NCI-H2196 (cell line): Measurements from ENCODE around the gene REPIN1.

Experiments used
- DNase-seq: peaks from one replicate; lab custom pipeline; 2025; ENCODE audit not compliant: unreplicated experiment; lab: John Stamatoyannopoulos, UW

The REPIN1 gene

GRCh38 chr7:150336746-150337145, 31.9 kb upstream of the REPIN1 start:
- no peak for DNase-seq

GRCh38 chr7:150337179-150337578, 31.4 kb upstream of the REPIN1 start:
- no peak for DNase-seq

- DNase-seq: no peak
Observed at GRCh38 chr7:150337659-150338081, 31.0 kb upstream of the REPIN1 start.

GRCh38 chr7:150338166-150338829, 30.3 kb upstream of the REPIN1 start:
- DNase-seq: no peak

- no peak for DNase-seq
Observed at GRCh38 chr7:150339409-150339809, 29.2 kb upstream of the REPIN1 start.

- no peak for DNase-seq
Observed at GRCh38 chr7:150340024-150340749, 28.4 kb upstream of the REPIN1 start.

GRCh38 chr7:150340875-150341262, 27.8 kb upstream of the REPIN1 start:
- no peak for DNase-seq

- DNase-seq: no peak
Observed at GRCh38 chr7:150341263-150342120, 27.1 kb upstream of the REPIN1 start, which contains the start of gene RARRES2. Gene RARRES2, minus strand, starts transcription at chr7:150341629. Its CDS starts 1,020 bp downstream, at chr7:150340609.

- DNase-seq: no peak
Observed at GRCh38 chr7:150342121-150342408, 26.6 kb upstream of the REPIN1 start.

GRCh38 chr7:150343225-150343624, 25.4 kb upstream of the REPIN1 start:
- no peak for DNase-seq

GRCh38 chr7:150344299-150344698, 24.3 kb upstream of the REPIN1 start:
- DNase-seq: no peak

- no peak for DNase-seq
Observed at GRCh38 chr7:150345012-150345411, 23.6 kb upstream of the REPIN1 start.

GRCh38 chr7:150346922-150347321, 21.7 kb upstream of the REPIN1 start:
- no peak for DNase-seq

- DNase-seq: no peak
Observed at GRCh38 chr7:150351587-150352194, 16.9 kb upstream of the REPIN1 start.

- DNase-seq: no peak
Observed at GRCh38 chr7:150355666-150356059, 13.0 kb upstream of the REPIN1 start.

- DNase-seq: peak; percentile 23
Observed at GRCh38 chr7:150356265-150356897, 12.2 kb upstream of the REPIN1 start.

- DNase-seq: peak; percentile 47
Observed at GRCh38 chr7:150357270-150357669, 11.4 kb upstream of the REPIN1 start.

GRCh38 chr7:150357771-150358427, 10.7 kb upstream of the REPIN1 start:
- DNase-seq: no peak

- no peak for DNase-seq
Observed at GRCh38 chr7:150358433-150358832, 10.2 kb upstream of the REPIN1 start.

- DNase-seq: no peak
Observed at GRCh38 chr7:150358988-150359621, 9.5 kb upstream of the REPIN1 start.
